A549 (cell line): Measurements from ENCODE around the gene IGF2R. TPM values are rescaled to one million over a fixed set of nuclear protein-coding genes. Genes with fewer than 3 reads are reported as not detected.

Experiments
- ATAC-seq, 2 experiments: fragments of 200-7000 bp in 1 of 2; fragments of >200 bp in 1 of 2; cut with Nextera tagmentation in 1 of 2; cut with Tn5 transposase in 1 of 2; 3 replicates each; pipeline versions ENCODE4 v1.8.0 to v1.9.1; 2018 to 2020; ENCODE audit warnings: mild to moderate bottlenecking in 1 of 2, moderate library complexity in 1 of 2
- CTCF ChIA-PET: fragments of 300-600 bp; sonication (Branson Sonifier 250); formaldehyde crosslinking; extraction: SDS; loops from one replicate; lab custom pipeline; 2021; ENCODE audit warnings: antibody characterized with exemption, inconsistent platforms; lab: Yijun Ruan, JAX
- POLR2A ChIA-PET: fragments of 350-600 bp; formaldehyde crosslinking; extraction: SDS; loops from one replicate; lab custom pipeline; 2021; ENCODE audit warnings: antibody characterized with exemption, inconsistent platforms; lab: Yijun Ruan, JAX
- DNase-seq, 2 experiments: peaks; one replicate each; pipeline versions ENCODE4 v3.0.0 to v3.0.0-alpha.2; 2011 to 2016; ENCODE audit warnings: low read depth in 1 of 2, low spot score in 1 of 2
- FAIRE-seq: peaks from 2 replicates; lab custom pipeline; 2011; peaks lifted over from hg19 to GRCh38; lab: Jason Lieb, UNC
- H3K27ac ChIP-seq, 2 experiments: fragments of >200 bp; sonication (Bioruptor Twin); formaldehyde crosslinking; 3 replicates each; pipeline ENCODE4 v1.5.1; 2016 to 2017
- H3K4me1 ChIP-seq: fragments of >200 bp; sonication (Bioruptor Twin); formaldehyde crosslinking; 3 replicates; pipeline ENCODE4 v1.6.1; 2016
- H3K4me2 ChIP-seq: fragments of >200 bp; sonication (Bioruptor Twin); formaldehyde crosslinking; 3 replicates; pipeline ENCODE4 v1.6.1; 2016
- H3K4me3 ChIP-seq: fragments of >200 bp; sonication (Bioruptor Twin); formaldehyde crosslinking; 3 replicates; pipeline ENCODE4 v1.5.1; 2016
- H3K9me3 ChIP-seq: fragments of >200 bp; sonication (Bioruptor Twin); formaldehyde crosslinking; 3 replicates; pipeline ENCODE4 v1.6.1; 2016
- BCL3 ChIP-seq: fragments of >200 bp; sonication (Bioruptor Twin); formaldehyde crosslinking; IDR thresholded peaks from 3 replicates; pipeline ENCODE4 v1.6.1; 2016
- CBX2 ChIP-seq: fragments of 200-600 bp; sonication (generic); IDR thresholded peaks from 2 replicates; pipeline ENCODE4 v1.6.1; 2016; ENCODE audit warnings: low read depth, mild to moderate bottlenecking, borderline replicate concordance
- CHD4 ChIP-seq: fragments of 200-600 bp; sonication (generic); IDR thresholded peaks from 2 replicates; pipeline ENCODE4 v1.6.1; 2016; ENCODE audit warnings: antibody characterized with exemption, mild to moderate bottlenecking, borderline replicate concordance
- E2F6 ChIP-seq: IDR thresholded peaks from 2 replicates; pipeline ENCODE4 v1.6.1; 2012; ENCODE audit warnings: low read depth, borderline replicate concordance
- FOSB ChIP-seq: fragments of 250-450 bp; sonication (Bioruptor Pico); IDR thresholded peaks from 2 replicates; pipeline ENCODE4 v1.5.0; 2020; ENCODE audit warnings: mild to moderate bottlenecking, moderate library complexity
- FOSL2 ChIP-seq, 2 experiments: fragments of 450-650 bp in 1 of 2; fragments of >200 bp in 1 of 2; sonication (Bioruptor Twin) in 1 of 2; formaldehyde crosslinking; IDR thresholded peaks; 2 replicates each; pipeline versions ENCODE4 v1.5.0 to v1.6.1; 2016 to 2020; ENCODE audit warnings: mild to moderate bottlenecking in 1 of 2, moderate library complexity in 1 of 2
- FOXS1 ChIP-seq: fragments of 250-450 bp; sonication (Bioruptor Pico); IDR thresholded peaks from 2 replicates; pipeline ENCODE4 v1.5.0; 2020; ENCODE audit warnings: mild to moderate bottlenecking, moderate library complexity
- HDAC2 ChIP-seq: fragments of 200-600 bp; sonication (generic); IDR thresholded peaks from 2 replicates; pipeline ENCODE4 v1.6.1; 2016
- HEYL ChIP-seq: fragments of 250-450 bp; sonication (Bioruptor Pico); IDR thresholded peaks from 2 replicates; pipeline ENCODE4 v1.8.0; 2021; ENCODE audit warnings: mild to moderate bottlenecking, moderate library complexity
- HOXB13 ChIP-seq: fragments of 250-450 bp; sonication (Bioruptor Pico); IDR thresholded peaks from 2 replicates; pipeline ENCODE4 v1.5.0; 2020; ENCODE audit warnings: low read depth, mild to moderate bottlenecking, moderate library complexity
- KDM5A ChIP-seq: fragments of 200-600 bp; sonication (generic); IDR thresholded peaks from 2 replicates; pipeline ENCODE4 v1.6.1; 2016; ENCODE audit warnings: antibody characterized with exemption, mild to moderate bottlenecking
- MAX ChIP-seq: IDR thresholded peaks from 2 replicates; pipeline ENCODE4 v1.6.1; 2012
- MAZ ChIP-seq: fragments of 150-350 bp; IDR thresholded peaks from 2 replicates; pipeline ENCODE4 v1.6.1; 2014; ENCODE audit warnings: antibody characterized with exemption, low read depth, low read length, borderline replicate concordance
- NFE2L2 ChIP-seq: fragments of 150-350 bp; conservative IDR thresholded peaks from 2 replicates; pipeline ENCODE4 v1.6.1; 2014; ENCODE audit warnings: low read length
- NPAS2 ChIP-seq: fragments of 250-450 bp; sonication (Bioruptor Pico); IDR thresholded peaks from 2 replicates; pipeline ENCODE4 v1.8.0; 2022; ENCODE audit warnings: mild to moderate bottlenecking, moderate library complexity, borderline replicate concordance
- NR3C1 ChIP-seq: fragments of >200 bp; sonication (Bioruptor Twin); formaldehyde crosslinking; IDR thresholded peaks from 3 replicates; pipeline ENCODE4 v1.6.1; 2017
- RCOR1 ChIP-seq: fragments of 150-350 bp; IDR thresholded peaks from 2 replicates; pipeline ENCODE4 v1.6.1; 2014; ENCODE audit warnings: antibody characterized with exemption, low read length, low read depth
- REST ChIP-seq: fragments of 200-600 bp; sonication (generic); IDR thresholded peaks from 2 replicates; pipeline ENCODE4 v1.6.1; 2016; ENCODE audit warnings: antibody characterized with exemption, mild to moderate bottlenecking, moderate library complexity
- TP53 ChIP-seq: fragments of 250-450 bp; sonication (Bioruptor Pico); IDR thresholded peaks from 2 replicates; pipeline ENCODE4 v1.5.0; 2021; ENCODE audit warnings: mild to moderate bottlenecking, moderate library complexity
- USF2 ChIP-seq: fragments of 450-650 bp; IDR thresholded peaks from 2 replicates; pipeline ENCODE4 v1.6.1; 2014; ENCODE audit warnings: antibody characterized with exemption
- WGBS: methylation state at CpG from one replicate; pipeline ENCODE4 v1.1.6; 2017; ENCODE audit errors: missing lambda C conversion rate; 5-methylcytosine and 5-hydroxymethylcytosine counted together
- polyA plus RNA-seq, 4 experiments: library from polyadenylated mRNA; depleted of rRNA in 3 of 4; stranded (reverse); fragments of >200 nt; fragmentation: RNase III in 1 of 4; extraction: RNeasy Plus Mini Kit Qiagen cat#74134 plus additional on column Dnase treatment in 1 of 4; gene quantifications; 2 replicates in 3 of 4; 3 replicates in 1 of 4; pipeline ENCODE4 v1.2.3, GENCODE V29; 2011 to 2017

Gene IGF2R
- polyA plus RNA-seq, 2 of the 4 experiments (the other 2 are of a cell fraction), result 17.6 to 24.9 TPM

GRCh38 chr6:160042014-160042773 is 73.3 kb downstream of the IGF2R start:
- FAIRE-seq (no peak), ATAC-seq (peak in 1 of 2 experiments; percentile 20; a peak in 1 of 6 replicates), DNase-seq (no peak)
- Histone ChIP-seq H3K4me3 (no peak overlapping the region), H3K4me2 (peak overlapping the region; percentile 64), H3K9me3 (no peaks in the 10 kb centered on the region), H3K4me1 (peaks cover 22% of the 10 kb centered on the region), H3K27ac (peak overlapping the region in 1 of 2 experiments; percentile 37; a peak in 1 of 6 replicates)
- 92% methylated on average over 11 of the region's 12 CpGs for WGBS
- CTCF ChIA-PET, result interaction anchor here (0.7 kb wide), 1 partner anchor 45 kb away, joined by 3 read pairs; no protein-coding TSS in a partner anchor
- no peak for TF ChIP-seq CBX2
- no peak for TF ChIP-seq HDAC2
- no peak for TF ChIP-seq KDM5A
- TF ChIP-seq HOXB13 (CRISPR knock-in tag), result no peak
- no peak for TF ChIP-seq NR3C1
- no peak for TF ChIP-seq TP53 (CRISPR knock-in tag)
- no peak for TF ChIP-seq BCL3
- TF ChIP-seq HEYL, result no peak
- TF ChIP-seq NFE2L2, result no peak
- no peak for TF ChIP-seq REST
- no peak for TF ChIP-seq RCOR1
- TF ChIP-seq FOXS1 (CRISPR knock-in tag), result no peak
- TF ChIP-seq FOSB, result no peak
- TF ChIP-seq NPAS2 (CRISPR knock-in tag), result no peak
- TF ChIP-seq MAZ, result no peak
- POLR2A ChIA-PET, result no interaction called here

GRCh38 chr6:160042788-160043301 is 74.0 kb downstream of the IGF2R start:
- ATAC-seq (peak; percentile 45 to 49; a peak in 2 of 6 replicates), FAIRE-seq (no peak), DNase-seq (no peak)
- Histone ChIP-seq H3K27ac (peak overlapping the region in 1 of 2 experiments; percentile 37; a peak in 1 of 6 replicates), H3K4me2 (peak overlapping the region; percentile 64), H3K9me3 (no peaks in the 10 kb centered on the region), H3K4me3 (no peak overlapping the region), H3K4me1 (peaks cover 22% of the 10 kb centered on the region)
- POLR2A ChIA-PET, result no interaction called here
- 44% methylated on average over 11 of the region's 11 CpGs for WGBS
- CTCF ChIA-PET, result interaction anchor here (0.7 kb wide), 1 partner anchor 44 kb away, joined by 3 read pairs; no protein-coding TSS in a partner anchor
- TF ChIP-seq REST (no peak), E2F6 (no peak), MAX (no peak), FOSL2 (IDR thresholded peaks at IDR 0.05) (no peak), FOSL2 (CRISPR knock-in tag; IDR thresholded peaks at IDR 0.05) (0 out of 2 replicates have a peak, but pooled peaks have one; percentile 22), USF2 (no peak), CHD4 (no peak)
